Fibroblast of lung (primary cell): Measurements from ENCODE around the gene ACSS3. TPM values are rescaled to one million over a fixed set of nuclear protein-coding genes. Genes with fewer than 3 reads are reported as not detected.
A peak's percentile ranks its signal among the peaks of the same experiment; 100 is the strongest.

Experiments
- DNase-seq, 2 donors: peaks; one replicate each; pipeline versions ENCODE4 v3.0.0 to v3.0.0-alpha.2; 2010; ENCODE audit warnings: low read depth in 2 of 2
- H2AFZ ChIP-seq: 2 replicates; pipeline ENCODE4 v1.5.1; 2012; ENCODE audit warnings: low read length, control low read depth, inconsistent platforms
- H3K27ac ChIP-seq: 2 replicates; pipeline ENCODE4 v1.5.1; 2011; ENCODE audit warnings: low read length, control low read depth; ENCODE audit not compliant: insufficient read depth
- H3K27me3 ChIP-seq: 2 replicates; pipeline ENCODE4 v1.5.1; 2011; ENCODE audit warnings: mild to moderate bottlenecking, low read length; ENCODE audit not compliant: control insufficient read depth, insufficient read depth
- H3K36me3 ChIP-seq: 2 replicates; pipeline ENCODE4 v1.5.1; 2011; ENCODE audit warnings: low read length; ENCODE audit not compliant: control insufficient read depth, insufficient read depth
- H3K4me1 ChIP-seq: 2 replicates; pipeline ENCODE4 v1.5.1; 2011; ENCODE audit warnings: low read length; ENCODE audit not compliant: control insufficient read depth, insufficient read depth; ENCODE audit errors: extremely low read depth
- H3K4me2 ChIP-seq: 2 replicates; pipeline ENCODE4 v1.5.1; 2011; ENCODE audit warnings: low read length, control low read depth; ENCODE audit not compliant: insufficient read depth; ENCODE audit errors: extremely low read depth
- H3K4me3 ChIP-seq, 4 experiments: fragments of 200-600 bp in 1 of 4; sonication (generic) in 1 of 4; replicated peaks in 1 of 4; 2 replicates each; pipeline ENCODE4 v1.5.1; 2011 to 2016; ENCODE audit warnings: low read length in 4 of 4, low read depth in 3 of 4, mild to moderate bottlenecking in 3 of 4, control low read depth in 2 of 4, inconsistent platforms in 1 of 4, mixed read lengths in 1 of 4; ENCODE audit not compliant: insufficient read depth in 1 of 4; ENCODE audit errors: control extremely low read depth in 1 of 4
- H3K79me2 ChIP-seq: 2 replicates; pipeline ENCODE4 v1.5.1; 2012; ENCODE audit warnings: mild to moderate bottlenecking, low read length, inconsistent platforms; ENCODE audit not compliant: control insufficient read depth, insufficient read depth
- H3K9ac ChIP-seq: 2 replicates; pipeline ENCODE4 v1.5.1; 2011; ENCODE audit warnings: mild to moderate bottlenecking, low read length, control low read depth; ENCODE audit not compliant: insufficient read depth
- H3K9me3 ChIP-seq: 2 replicates; pipeline ENCODE4 v1.5.1; 2012; ENCODE audit warnings: low read depth, low read length; ENCODE audit not compliant: control insufficient read depth, insufficient read depth
- H4K20me1 ChIP-seq: 2 replicates; pipeline ENCODE4 v1.5.1; 2011; ENCODE audit warnings: low read length; ENCODE audit not compliant: control insufficient read depth, insufficient read depth; ENCODE audit errors: extremely low read depth
- EZH2 ChIP-seq: IDR thresholded peaks from 2 replicates; pipeline ENCODE4 v1.5.1; 2012; ENCODE audit warnings: low read length, control low read depth, mild to moderate bottlenecking; ENCODE audit errors: missing control alignments
- polyA plus RNA-seq, 2 donors: library from polyadenylated mRNA; depleted of rRNA in 1 of 2; stranded (reverse) in 1 of 2; unstranded in 1 of 2; fragments of >200 nt; gene quantifications; 2 replicates each; pipeline ENCODE4 v1.2.1, GENCODE V29; 2011 to 2012; ENCODE audit warnings: missing spikeins in 1 of 2
- total RNA-seq: library from RNA; depleted of rRNA; stranded (reverse); fragments of >200 nt; gene quantifications from 2 replicates; pipeline ENCODE4 v1.2.1, GENCODE V29; 2014
- TF ChIP-seq, protein P1 (sequence below), 2 donors: IDR thresholded peaks in 1 of 2; conservative IDR thresholded peaks in 1 of 2; 1 replicate in 1 of 2; 2 replicates in 1 of 2; pipeline ENCODE4 v1.5.1; 2011 to 2012; ENCODE audit warnings: low read length in 2 of 2, control low read depth in 1 of 2, inconsistent platforms in 1 of 2, low read depth in 1 of 2, mild to moderate bottlenecking in 1 of 2

ACSS3 gene
- total and polyA plus RNA-seq, 2 donors (not counting 1 experiment from before 2014, with no cell fraction given): 10.3 to 47.4 TPM

DNA sequence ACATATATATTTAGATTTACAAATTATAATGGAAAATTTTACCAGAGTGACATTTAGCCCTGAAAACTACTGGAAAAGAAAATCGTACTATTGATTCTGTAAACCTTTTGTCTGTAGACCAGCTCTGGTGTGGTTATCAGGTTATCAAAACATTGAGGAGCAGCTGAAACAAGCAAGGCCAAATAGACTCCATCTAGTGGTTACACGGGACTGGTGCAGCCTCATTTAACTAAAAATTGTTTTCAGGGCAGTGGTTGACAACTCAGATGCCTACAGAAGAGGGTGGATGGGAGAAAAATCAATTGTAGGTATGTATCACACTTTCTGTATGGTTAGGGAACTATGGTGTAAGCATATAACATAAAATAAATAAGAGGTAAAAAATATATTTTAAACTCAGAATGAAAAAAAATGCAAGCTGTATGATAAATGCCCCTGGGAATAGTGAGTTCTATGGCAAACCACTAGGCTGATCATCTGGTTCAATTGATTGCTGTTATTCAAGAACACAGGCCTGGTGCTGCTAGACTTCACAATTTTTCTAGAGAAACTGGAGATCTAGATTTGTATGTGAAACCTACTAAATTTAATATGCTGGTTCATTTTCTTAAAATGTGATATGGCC is 51.2 kb downstream of the ACSS3 start:
- Histone ChIP-seq H4K20me1 (no peaks in the 10 kb centered on the region), H3K4me1 (no peaks in the 10 kb centered on the region), H3K4me2 (no peak overlapping the region), H3K4me3 (no peak overlapping the region), H3K36me3 (no peaks in the 10 kb centered on the region), H3K27me3 (no peaks in the 10 kb centered on the region), H3K79me2 (no peaks in the 10 kb centered on the region), H3K27ac (no peak overlapping the region), H3K9me3 (no peaks in the 10 kb centered on the region), H3K9ac (no peak overlapping the region), H2AFZ (no peak overlapping the region)
- TF ChIP-seq EZH2: no peak
- TF ChIP-seq, protein P1, sequence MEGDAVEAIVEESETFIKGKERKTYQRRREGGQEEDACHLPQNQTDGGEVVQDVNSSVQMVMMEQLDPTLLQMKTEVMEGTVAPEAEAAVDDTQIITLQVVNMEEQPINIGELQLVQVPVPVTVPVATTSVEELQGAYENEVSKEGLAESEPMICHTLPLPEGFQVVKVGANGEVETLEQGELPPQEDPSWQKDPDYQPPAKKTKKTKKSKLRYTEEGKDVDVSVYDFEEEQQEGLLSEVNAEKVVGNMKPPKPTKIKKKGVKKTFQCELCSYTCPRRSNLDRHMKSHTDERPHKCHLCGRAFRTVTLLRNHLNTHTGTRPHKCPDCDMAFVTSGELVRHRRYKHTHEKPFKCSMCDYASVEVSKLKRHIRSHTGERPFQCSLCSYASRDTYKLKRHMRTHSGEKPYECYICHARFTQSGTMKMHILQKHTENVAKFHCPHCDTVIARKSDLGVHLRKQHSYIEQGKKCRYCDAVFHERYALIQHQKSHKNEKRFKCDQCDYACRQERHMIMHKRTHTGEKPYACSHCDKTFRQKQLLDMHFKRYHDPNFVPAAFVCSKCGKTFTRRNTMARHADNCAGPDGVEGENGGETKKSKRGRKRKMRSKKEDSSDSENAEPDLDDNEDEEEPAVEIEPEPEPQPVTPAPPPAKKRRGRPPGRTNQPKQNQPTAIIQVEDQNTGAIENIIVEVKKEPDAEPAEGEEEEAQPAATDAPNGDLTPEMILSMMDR (conservative IDR thresholded peaks at IDR 0.05 in 1 of 2, IDR thresholded peaks at IDR 0.05 in 1 of 2; ENCODE audit: low read depth in 1 of 2, low read length in 2 of 2): peak; percentile 91 to 97
- DNase-seq: peak; percentile 51 to 59

DNA sequence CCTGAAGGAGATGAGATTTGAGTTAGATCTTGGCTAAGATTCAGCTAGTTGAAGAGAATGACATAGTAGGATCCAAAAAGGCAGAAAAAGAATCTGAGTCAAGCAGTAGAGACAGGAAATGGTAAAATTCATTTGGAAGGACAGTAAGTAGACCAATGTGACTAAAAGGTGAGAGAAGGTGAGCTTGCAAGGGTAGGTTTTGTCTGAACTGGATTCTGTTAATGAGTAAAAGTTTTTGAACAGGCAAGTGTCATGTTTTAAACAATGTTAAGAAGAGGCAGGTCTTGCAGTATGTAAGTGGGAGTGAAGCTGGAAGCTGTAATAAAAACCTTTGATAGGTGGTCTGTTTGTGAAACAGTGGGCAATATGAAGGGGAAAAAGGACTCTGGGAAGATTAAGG is 58.6 kb downstream of the ACSS3 start:
- no peaks in the 10 kb centered on the region for H4K20me1 ChIP-seq
- no peak for TF ChIP-seq EZH2
- TF ChIP-seq, protein P1 (conservative IDR thresholded peaks at IDR 0.05 in 1 of 2, IDR thresholded peaks at IDR 0.05 in 1 of 2; ENCODE audit: low read depth in 1 of 2, low read length in 2 of 2): no peak
- no peak overlapping the region for H3K4me3 ChIP-seq
- no peaks in the 10 kb centered on the region for H3K79me2 ChIP-seq
- H3K27me3 ChIP-seq: no peaks in the 10 kb centered on the region
- no peaks in the 10 kb centered on the region for H3K4me1 ChIP-seq
- H3K9me3 ChIP-seq: no peaks in the 10 kb centered on the region
- no peak overlapping the region for H3K27ac ChIP-seq
- no peak overlapping the region for H2AFZ ChIP-seq
- no peak for DNase-seq
- no peak overlapping the region for H3K4me2 ChIP-seq
- no peak overlapping the region for H3K9ac ChIP-seq
- no peaks in the 10 kb centered on the region for H3K36me3 ChIP-seq

GRCh38 chr12:81137801-81138200 is 59.9 kb downstream of the ACSS3 start:
- TF ChIP-seq, protein P1 (conservative IDR thresholded peaks at IDR 0.05 in 1 of 2, IDR thresholded peaks at IDR 0.05 in 1 of 2; ENCODE audit: low read depth in 1 of 2, low read length in 2 of 2): no peak
- no peak for TF ChIP-seq EZH2
- no peaks in the 10 kb centered on the region for H3K27me3 ChIP-seq
- H3K9ac ChIP-seq: no peak overlapping the region
- DNase-seq: no peak
- H3K27ac ChIP-seq: no peak overlapping the region
- no peak overlapping the region for H2AFZ ChIP-seq
- H4K20me1 ChIP-seq: no peaks in the 10 kb centered on the region
- H3K4me3 ChIP-seq: no peak overlapping the region
- no peaks in the 10 kb centered on the region for H3K4me1 ChIP-seq
- no peaks in the 10 kb centered on the region for H3K79me2 ChIP-seq
- H3K9me3 ChIP-seq: no peaks in the 10 kb centered on the region
- no peaks in the 10 kb centered on the region for H3K36me3 ChIP-seq
- no peak overlapping the region for H3K4me2 ChIP-seq
